K562 (cell line): Measurements from ENCODE around the gene KRT34. TPM values are rescaled to one million over a fixed set of nuclear protein-coding genes. Genes with fewer than 3 reads are reported as not detected.
"Not testable (repeated sequence)": the region's sequence is repeated elsewhere in the genome, so short reads cannot be mapped to it uniquely, and the experiment has no call there.

Experiments used
- ATAC-seq: fragments of 200-7000 bp; cut with Tn5 transposase; 3 replicates; pipeline ENCODE4 v1.9.1; 2020; ENCODE audit warnings: moderate library complexity
- BruUV-seq: library from RNA; stranded (reverse); fragments of 400-500 nt; replicated peaks from 2 replicates; lab custom pipeline; 2021; lab: Mats Ljungman, UMichigan
- CTCF ChIA-PET: fragments of 300-600 bp; formaldehyde crosslinking; extraction: SDS; loops from one replicate; lab custom pipeline; 2021; ENCODE audit warnings: low intra/inter-chr PET ratio; lab: Yijun Ruan, JAX
- POLR2A ChIA-PET: fragments of 300-600, 350-650 bp; sonication (Branson Sonifier 250); formaldehyde crosslinking; extraction: SDS; loops from one replicate; lab custom pipeline; 2021; ENCODE audit warnings: antibody characterized with exemption, inconsistent platforms; lab: Yijun Ruan, JAX
- DNase-seq, 4 experiments: peaks; one replicate each; pipeline versions ENCODE4 v3.0.0 to v3.0.0-alpha.2; 2011 to 2018; ENCODE audit warnings: low spot score in 3 of 4, mixed read lengths in 3 of 4; ENCODE audit errors: extremely low read depth in 1 of 4
- FAIRE-seq: peaks from 2 replicates; lab custom pipeline; 2011; peaks lifted over from hg19 to GRCh38; lab: Jason Lieb, UNC
- H2AFZ ChIP-seq: 2 replicates; pipeline ENCODE4 v1.6.0; 2011; ENCODE audit warnings: low read depth, low read length, control low read depth, inconsistent platforms
- H3K27ac ChIP-seq: fragments of 200-600 bp; 3 replicates; pipeline ENCODE4 v1.8.0; 2011; ENCODE audit warnings: low read depth, mild to moderate bottlenecking, control low read depth, inconsistent platforms, low read length, moderate library complexity, mixed read lengths; ENCODE audit errors: extremely low read depth
- H3K27me3 ChIP-seq, 2 experiments: fragments of 300-600 bp in 1 of 2; 2 replicates in 1 of 2; 3 replicates in 1 of 2; pipeline versions ENCODE4 v1.6.0 to v1.8.0; 2011; ENCODE audit warnings: inconsistent platforms in 2 of 2, low read length in 2 of 2, mild to moderate bottlenecking in 1 of 2, mixed read lengths in 1 of 2, moderate library complexity in 1 of 2; ENCODE audit not compliant: control insufficient read depth in 2 of 2, insufficient read depth in 2 of 2
- H3K36me3 ChIP-seq: fragments of 300-600 bp; 3 replicates; pipeline ENCODE4 v1.8.0; 2011; ENCODE audit warnings: mild to moderate bottlenecking, low read length, inconsistent platforms; ENCODE audit not compliant: control insufficient read depth, insufficient read depth
- H3K4me1 ChIP-seq, 2 experiments: fragments of 200-600 bp in 1 of 2; replicated peaks in 1 of 2; 2 replicates in 1 of 2; 3 replicates in 1 of 2; pipeline versions ENCODE4 v1.5.1 to v1.8.0; 2011; ENCODE audit warnings: inconsistent platforms in 2 of 2, low read length in 2 of 2, mild to moderate bottlenecking in 1 of 2, mixed read lengths in 1 of 2, moderate library complexity in 1 of 2; ENCODE audit not compliant: control insufficient read depth in 2 of 2, insufficient read depth in 2 of 2
- H3K4me2 ChIP-seq: 2 replicates; pipeline ENCODE4 v1.6.1; 2011; ENCODE audit warnings: low read length, control low read depth, inconsistent platforms, mixed read lengths; ENCODE audit not compliant: insufficient read depth
- H3K4me3 ChIP-seq: fragments of 200-600 bp; sonication (generic), shearing (Covaris generic); 2 replicates; pipeline ENCODE4 v1.5.1; 2016; ENCODE audit warnings: control low read depth, inconsistent platforms
- H3K79me2 ChIP-seq: fragments of 200-600 bp; 3 replicates; pipeline ENCODE4 v1.8.0; 2011; ENCODE audit warnings: low read length, inconsistent platforms; ENCODE audit not compliant: control insufficient read depth, insufficient read depth
- H3K9ac ChIP-seq, 2 experiments: 2 replicates each; pipeline versions ENCODE4 v1.6.0 to v1.6.1; 2011; ENCODE audit warnings: low read depth in 2 of 2, low read length in 2 of 2, control low read depth in 1 of 2, inconsistent platforms in 1 of 2, mild to moderate bottlenecking in 1 of 2, mixed read lengths in 1 of 2; ENCODE audit not compliant: insufficient read depth in 1 of 2
- H3K9me1 ChIP-seq: one replicate; pipeline ENCODE4 v1.6.0; 2011; ENCODE audit warnings: inconsistent platforms, mild to moderate bottlenecking, low read length, moderate library complexity; ENCODE audit not compliant: control insufficient read depth, insufficient read depth
- H3K9me3 ChIP-seq: replicated peaks from 2 replicates; pipeline ENCODE4 v1.5.1; 2011; ENCODE audit warnings: low read depth, low read length, inconsistent platforms; ENCODE audit not compliant: control insufficient read depth, insufficient read depth
- H4K20me1 ChIP-seq: replicated peaks from 2 replicates; pipeline ENCODE4 v1.6.1; 2011; ENCODE audit warnings: low read length, inconsistent platforms, mixed read lengths; ENCODE audit not compliant: control insufficient read depth, insufficient read depth
- NR3C1 ChIP-seq: sonication (generic); formaldehyde crosslinking; IDR thresholded peaks from 2 replicates; pipeline ENCODE4 v1.8.1; 2022; ENCODE audit warnings: missing genetic modification reagents
- VEZF1 ChIP-seq: fragments of 200-800 bp; sonication (Bioruptor generic); IDR thresholded peaks from 2 replicates; pipeline ENCODE4 v1.6.1; 2017; ENCODE audit warnings: missing genetic modification characterization, missing compliant biosample characterization
- WGBS: fragments of 100-300 bp; shearing (Covaris generic); methylation state at CpG from one replicate; pipeline ENCODE4 v1.1.6; 2016; ENCODE audit warnings: low coverage, mixed read lengths; ENCODE audit not compliant: insufficient coverage; ENCODE audit errors: missing lambda C conversion rate; 5-methylcytosine and 5-hydroxymethylcytosine counted together
- in situ Hi-C: fragments of 300-500 bp; cut with MboI; formaldehyde crosslinking; loops from 4 replicates; pipeline ENCODE4 v1.15.0; 2018; ENCODE audit warnings: inconsistent platforms, mixed read lengths
- intact Hi-C: fragments of 100-400 bp; cut with micrococcal nuclease; formaldehyde crosslinking; loops from 2 replicates; pipeline ENCODE4 v1.14.2; 2022
- polyA plus RNA-seq, 8 experiments: library from polyadenylated mRNA; depleted of rRNA in 4 of 8; stranded (reverse) in 5 of 8; unstranded in 3 of 8; fragments of >200 nt; fragmentation: Nextera tagmentation in 2 of 8; fragmentation: Illumina TruSeq in 1 of 8; extraction: Ambion mirVana in 2 of 8; extraction: Trizol in 1 of 8; gene quantifications; 2 replicates each; pipeline versions ENCODE4 v1.2.1 to v1.2.3, GENCODE V29; 2011 to 2014; ENCODE audit warnings: inconsistent platforms in 1 of 8, missing spikeins in 1 of 8
- total RNA-seq, 7 experiments: library from RNA; depleted of rRNA in 6 of 7; stranded (reverse); fragments of >200 nt in 6 of 7; fragmentation: Illumina TruSeq in 2 of 7; extraction: Trizol in 2 of 7; gene quantifications; 2 replicates each; pipeline versions ENCODE4 v1.2.1 to v1.2.3, GENCODE V29; 2011 to 2021; ENCODE audit warnings: low replicate concordance in 1 of 7
- TF ChIP-seq, protein P1 (sequence below): fragments of 250-450 bp; sonication (Bioruptor Pico); IDR thresholded peaks from 2 replicates; pipeline ENCODE4 v1.4.0; 2020; ENCODE audit warnings: mild to moderate bottlenecking, moderate library complexity, borderline replicate concordance

KRT34 gene
- total and polyA plus RNA-seq, 9 of the 15 experiments (the other 6 are each of a cell fraction or from before 2014, with no cell fraction given): not detected

DNA sequence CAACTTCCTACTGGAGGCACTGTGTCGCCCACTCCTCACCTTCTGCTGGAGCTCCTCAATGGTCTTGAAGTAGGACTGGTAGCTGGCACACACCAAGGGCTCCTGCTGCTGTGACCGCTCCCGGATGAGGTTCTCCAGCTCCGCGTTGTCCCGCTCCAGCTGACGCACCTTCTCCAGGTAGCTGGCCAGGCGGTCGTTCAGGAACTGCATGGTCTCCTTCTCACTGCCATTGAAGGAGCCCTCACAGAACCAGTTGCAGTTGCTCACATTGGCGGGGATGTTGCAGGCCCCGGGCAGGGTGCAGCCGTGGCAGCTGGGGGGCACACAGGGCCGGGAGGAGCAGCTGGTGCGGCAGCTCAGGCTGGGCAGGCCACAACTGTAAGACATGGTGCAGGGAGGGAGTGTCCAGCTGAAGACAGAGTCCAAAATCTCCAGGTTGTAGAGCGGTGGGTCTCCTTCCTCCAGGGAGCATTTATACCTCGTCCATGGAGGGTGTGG is 31.7 kb downstream of the KRT34 start, which contains the start of gene KRT33A:
TSS of gene KRT33A (minus strand) at position 448 of the 498 bp plus-strand sequence. CDS start at position 387, 61 bp downstream.
- ATAC-seq, FAIRE-seq: not testable (repeated sequence)
- WGBS: 0% methylated on average over 15 of the region's 16 CpGs

DNA sequence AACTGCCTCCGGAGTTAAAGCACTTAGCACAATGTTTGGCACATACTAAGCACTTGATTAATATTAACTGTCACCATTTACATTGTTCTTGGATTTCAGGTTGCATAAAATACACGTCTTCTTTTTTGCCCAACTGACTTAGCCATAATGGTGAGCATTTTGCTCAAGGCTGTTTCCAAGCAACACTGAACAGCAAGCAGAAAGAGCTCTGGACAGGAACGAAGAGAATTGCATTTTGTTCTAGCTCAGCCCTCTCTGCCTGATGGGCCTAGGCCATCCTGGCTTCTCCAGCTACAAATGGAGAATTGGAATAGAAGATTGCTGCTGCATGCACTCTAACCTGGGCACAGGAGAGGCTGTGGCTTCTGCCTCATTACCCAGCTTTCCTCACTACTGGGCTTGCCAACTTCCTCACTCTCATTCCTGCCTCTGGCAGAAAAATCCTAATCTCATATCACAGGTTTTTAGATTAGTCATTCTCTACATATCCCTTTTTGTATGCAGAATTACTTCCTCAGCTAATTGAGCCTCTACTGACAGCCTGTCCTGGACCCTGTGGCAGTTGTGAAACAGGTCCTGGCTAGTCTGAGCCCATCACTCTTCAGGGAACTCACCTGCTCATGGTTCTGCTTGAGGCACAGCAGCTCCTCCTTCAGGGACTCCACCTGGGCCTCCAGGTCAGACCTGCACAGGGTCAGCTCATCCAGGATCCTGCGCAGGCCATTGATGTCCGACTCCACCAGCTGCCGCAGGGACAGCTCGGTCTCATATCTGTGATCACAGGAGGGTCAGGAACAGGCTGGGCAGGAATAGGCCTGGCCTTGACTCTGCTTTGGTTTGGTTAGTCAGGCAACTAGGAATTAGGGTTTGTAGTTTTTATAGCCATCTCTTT is 34.0 kb downstream of the KRT34 start:
- no peak for FAIRE-seq
- no peak overlapping the region for H3K9ac ChIP-seq

More for the DNA sequence above, 31.7 kb downstream of the KRT34 start, which contains the start of gene KRT33A:
- POLR2A ChIA-PET: interaction anchor here (0.6 to 0.7 kb wide), 2 partner anchors 8 to 28 kb away, joined by 3 read pairs; no protein-coding TSS in a partner anchor
- in situ Hi-C loops, DNase-seq, H3K9me1 ChIP-seq, CTCF ChIA-PET, H3K36me3 ChIP-seq, H3K27me3 ChIP-seq, BruUV-seq, H3K4me3 ChIP-seq, H3K4me2 ChIP-seq, H2AFZ ChIP-seq, H4K20me1 ChIP-seq, H3K4me1 ChIP-seq, H3K9me3 ChIP-seq, H3K79me2 ChIP-seq, intact Hi-C loops, H3K9ac ChIP-seq, H3K27ac ChIP-seq: not testable (repeated sequence)

More for the DNA sequence above, 34.0 kb downstream of the KRT34 start:
- H3K9me3 ChIP-seq: no peaks in the 10 kb centered on the region
- no peak overlapping the region for H3K27ac ChIP-seq
- in situ Hi-C loops (no loop called here), intact Hi-C loops (no loop called here)
- POLR2A ChIA-PET: no interaction called here
- BruUV-seq: no TSS peak
- H4K20me1 ChIP-seq: no peaks in the 10 kb centered on the region
- no peak overlapping the region for H2AFZ ChIP-seq
- no peaks in the 10 kb centered on the region for H3K79me2 ChIP-seq
- H3K27me3 ChIP-seq: no peaks in the 10 kb centered on the region
- H3K4me3 ChIP-seq: no peak overlapping the region
- H3K4me1 ChIP-seq: no peaks in the 10 kb centered on the region
- no peak for ATAC-seq
- no peak overlapping the region for H3K4me2 ChIP-seq
- DNase-seq: no peak
- TF ChIP-seq VEZF1 (CRISPR knock-in tag) (no peak), NR3C1 (no peak)
- TF ChIP-seq, protein P1, sequence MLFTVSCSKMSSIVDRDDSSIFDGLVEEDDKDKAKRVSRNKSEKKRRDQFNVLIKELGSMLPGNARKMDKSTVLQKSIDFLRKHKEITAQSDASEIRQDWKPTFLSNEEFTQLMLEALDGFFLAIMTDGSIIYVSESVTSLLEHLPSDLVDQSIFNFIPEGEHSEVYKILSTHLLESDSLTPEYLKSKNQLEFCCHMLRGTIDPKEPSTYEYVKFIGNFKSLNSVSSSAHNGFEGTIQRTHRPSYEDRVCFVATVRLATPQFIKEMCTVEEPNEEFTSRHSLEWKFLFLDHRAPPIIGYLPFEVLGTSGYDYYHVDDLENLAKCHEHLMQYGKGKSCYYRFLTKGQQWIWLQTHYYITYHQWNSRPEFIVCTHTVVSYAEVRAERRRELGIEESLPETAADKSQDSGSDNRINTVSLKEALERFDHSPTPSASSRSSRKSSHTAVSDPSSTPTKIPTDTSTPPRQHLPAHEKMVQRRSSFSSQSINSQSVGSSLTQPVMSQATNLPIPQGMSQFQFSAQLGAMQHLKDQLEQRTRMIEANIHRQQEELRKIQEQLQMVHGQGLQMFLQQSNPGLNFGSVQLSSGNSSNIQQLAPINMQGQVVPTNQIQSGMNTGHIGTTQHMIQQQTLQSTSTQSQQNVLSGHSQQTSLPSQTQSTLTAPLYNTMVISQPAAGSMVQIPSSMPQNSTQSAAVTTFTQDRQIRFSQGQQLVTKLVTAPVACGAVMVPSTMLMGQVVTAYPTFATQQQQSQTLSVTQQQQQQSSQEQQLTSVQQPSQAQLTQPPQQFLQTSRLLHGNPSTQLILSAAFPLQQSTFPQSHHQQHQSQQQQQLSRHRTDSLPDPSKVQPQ (CRISPR knock-in tag): no peak
- CTCF ChIA-PET: no interaction called here
- WGBS: 0% methylated on average over 7 of the region's 7 CpGs
- H3K9me1 ChIP-seq: no peaks in the 10 kb centered on the region
- H3K36me3 ChIP-seq: no peaks in the 10 kb centered on the region
